Neutrophil (primary cell): ENCODE measurements around the gene CHL1.

Source experiments
- H3K27ac ChIP-seq: fragments of 200-600 bp; sonication (generic); 2 replicates; pipeline ENCODE4 v1.5.1; 2016; ENCODE audit warnings: mild to moderate bottlenecking, moderate library complexity
- H3K27me3 ChIP-seq: fragments of 200-600 bp; sonication (generic); 2 replicates; pipeline ENCODE4 v1.6.0; 2016; ENCODE audit warnings: mild to moderate bottlenecking
- H3K36me3 ChIP-seq: fragments of 200-600 bp; sonication (generic); 2 replicates; pipeline ENCODE4 v1.5.1; 2017
- H3K4me1 ChIP-seq, 2 experiments: fragments of 200-600 bp in 1 of 2; sonication (generic) in 1 of 2; 1 replicate in 1 of 2; 2 replicates in 1 of 2; pipeline versions ENCODE4 v1.5.1 to v1.6.1; 2013 to 2016; ENCODE audit warnings: low read depth in 1 of 2, low read length in 1 of 2, mild to moderate bottlenecking in 1 of 2, moderate library complexity in 1 of 2; ENCODE audit not compliant: control insufficient read depth in 1 of 2, insufficient read depth in 1 of 2
- H3K4me3 ChIP-seq, 2 experiments: fragments of 200-600 bp in 1 of 2; sonication (generic) in 1 of 2; 1 replicate in 1 of 2; 2 replicates in 1 of 2; pipeline ENCODE4 v1.5.1; 2013 to 2016; ENCODE audit warnings: low read depth in 1 of 2, low read length in 1 of 2, mild to moderate bottlenecking in 1 of 2, moderate library complexity in 1 of 2
- H3K9me3 ChIP-seq: fragments of 200-600 bp; sonication (generic); 2 replicates; pipeline ENCODE4 v1.5.1; 2016
- CTCF ChIP-seq: fragments of 200-600 bp; sonication (generic); IDR thresholded peaks from 2 replicates; pipeline ENCODE4 v1.5.1; 2016; ENCODE audit warnings: antibody characterized with exemption

Gene CHL1

GRCh38 chr3:332701-333100 is 136.1 kb downstream of the CHL1 start:
- Histone ChIP-seq H3K27me3 (no peaks in the 10 kb centered on the region), H3K4me1 (no peaks in the 10 kb centered on the region), H3K27ac (no peak overlapping the region), H3K36me3 (no peaks in the 10 kb centered on the region), H3K4me3 (no peak overlapping the region), H3K9me3 (no peaks in the 10 kb centered on the region)
- TF ChIP-seq CTCF, result no peak

- Histone ChIP-seq H3K27ac (no peak overlapping the region), H3K4me3 (no peak overlapping the region), H3K4me1 (no peaks in the 10 kb centered on the region), H3K36me3 (no peaks in the 10 kb centered on the region), H3K27me3 (no peaks in the 10 kb centered on the region), H3K9me3 (no peaks in the 10 kb centered on the region)
- no peak for TF ChIP-seq CTCF
Observed at GRCh38 chr3:335240-335639, 138.7 kb downstream of the CHL1 start.

- H3K9me3 ChIP-seq, result no peaks in the 10 kb centered on the region
- H3K4me3 ChIP-seq, result no peak overlapping the region
- H3K36me3 ChIP-seq, result no peaks in the 10 kb centered on the region
- H3K4me1 ChIP-seq, result no peaks in the 10 kb centered on the region
- H3K27ac ChIP-seq, result no peak overlapping the region
- H3K27me3 ChIP-seq, result no peaks in the 10 kb centered on the region
- TF ChIP-seq CTCF, result no peak
Observed at GRCh38 chr3:339351-339750, 142.8 kb downstream of the CHL1 start.

GRCh38 chr3:341998-342397 is 145.4 kb downstream of the CHL1 start:
- Histone ChIP-seq H3K4me3 (no peak overlapping the region), H3K9me3 (no peaks in the 10 kb centered on the region), H3K27ac (no peak overlapping the region), H3K27me3 (no peaks in the 10 kb centered on the region), H3K36me3 (no peaks in the 10 kb centered on the region), H3K4me1 (no peaks in the 10 kb centered on the region)
- no peak for TF ChIP-seq CTCF

GRCh38 chr3:346186-346585 is 149.6 kb downstream of the CHL1 start:
- TF ChIP-seq CTCF, result no peak
- Histone ChIP-seq H3K4me1 (no peaks in the 10 kb centered on the region), H3K9me3 (no peaks in the 10 kb centered on the region), H3K27me3 (no peaks in the 10 kb centered on the region), H3K36me3 (no peaks in the 10 kb centered on the region), H3K4me3 (no peak overlapping the region), H3K27ac (no peak overlapping the region)

GRCh38 chr3:347581-347980 is 151.0 kb downstream of the CHL1 start:
- Histone ChIP-seq H3K36me3 (no peaks in the 10 kb centered on the region), H3K4me1 (no peaks in the 10 kb centered on the region), H3K27ac (no peak overlapping the region), H3K27me3 (no peaks in the 10 kb centered on the region), H3K4me3 (no peak overlapping the region), H3K9me3 (no peaks in the 10 kb centered on the region)
- TF ChIP-seq CTCF, result no peak
